ENCODE data around the gene ACOT4.
"Not testable (repeated sequence)": the region's sequence is repeated elsewhere in the genome, so short reads cannot be mapped to it uniquely, and the experiment has no call there.

The ACOT4 gene

DNA sequence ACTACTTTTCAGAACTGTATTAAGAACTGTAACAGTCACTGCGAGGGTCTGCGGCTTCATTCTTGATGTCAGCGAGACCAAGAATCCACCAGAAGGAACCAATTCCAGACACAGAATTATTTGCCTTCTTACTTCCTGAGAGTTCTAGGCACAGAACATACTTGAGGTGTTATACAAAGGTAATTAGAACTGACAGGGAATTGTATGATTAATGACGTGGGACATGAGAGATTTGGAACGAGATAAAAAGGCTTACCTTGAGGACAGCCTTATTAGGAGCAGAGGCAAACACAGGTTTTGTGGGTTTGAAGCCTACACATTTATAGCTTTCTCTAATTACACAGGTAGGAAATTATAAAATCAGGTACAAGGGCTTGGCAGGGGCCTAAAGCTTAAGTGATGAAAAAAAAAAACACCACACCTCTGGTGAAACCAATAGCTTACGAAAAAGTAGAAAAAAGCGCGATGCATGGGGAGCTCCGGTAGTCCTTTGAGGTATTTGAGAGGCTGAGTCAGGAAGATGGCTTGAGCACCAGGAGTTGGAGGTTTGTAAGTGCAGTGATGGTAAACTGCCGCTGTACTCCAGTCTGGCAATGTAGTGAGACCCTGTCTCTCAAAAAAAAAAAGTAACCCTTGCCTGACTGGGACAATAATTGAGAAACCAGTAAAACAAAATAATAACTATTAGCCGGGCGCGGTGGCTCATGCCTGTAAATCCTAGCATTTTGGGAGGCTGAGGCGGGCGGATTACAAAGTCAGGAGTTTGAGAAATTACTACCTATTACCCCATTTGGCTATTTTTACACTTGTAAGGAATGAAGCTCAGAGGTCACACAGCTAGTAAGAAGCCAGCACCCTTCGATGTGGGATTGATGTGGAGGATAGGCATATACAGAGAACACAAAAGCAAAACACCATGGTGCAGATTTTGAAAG lies 23.5 kb upstream of the ACOT4 start:
- TF ChIP-seq HDGF (IDR thresholded peaks at IDR 0.05; ENCODE audit: borderline replicate concordance) (no peak), FOXM1 (IDR thresholded peaks at IDR 0.05; ENCODE audit: borderline replicate concordance) (no peak), CTBP1 (IDR thresholded peaks at IDR 0.05; ENCODE audit: borderline replicate concordance) (no peak), BHLHE40 (IDR thresholded peaks at IDR 0.05; ENCODE audit: borderline replicate concordance) (no peak), ELF4 (IDR thresholded peaks at IDR 0.05) (no peak)
- TF ChIP-seq, protein P1, sequence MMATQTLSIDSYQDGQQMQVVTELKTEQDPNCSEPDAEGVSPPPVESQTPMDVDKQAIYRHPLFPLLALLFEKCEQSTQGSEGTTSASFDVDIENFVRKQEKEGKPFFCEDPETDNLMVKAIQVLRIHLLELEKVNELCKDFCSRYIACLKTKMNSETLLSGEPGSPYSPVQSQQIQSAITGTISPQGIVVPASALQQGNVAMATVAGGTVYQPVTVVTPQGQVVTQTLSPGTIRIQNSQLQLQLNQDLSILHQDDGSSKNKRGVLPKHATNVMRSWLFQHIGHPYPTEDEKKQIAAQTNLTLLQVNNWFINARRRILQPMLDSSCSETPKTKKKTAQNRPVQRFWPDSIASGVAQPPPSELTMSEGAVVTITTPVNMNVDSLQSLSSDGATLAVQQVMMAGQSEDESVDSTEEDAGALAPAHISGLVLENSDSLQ (IDR thresholded peaks at IDR 0.05), result peak; percentile 62
- no peak for DNase-seq (ENCODE audit: extremely low spot score)
- ChIA-PET POLR2A (interaction anchor here (0.6 to 2.2 kb wide), 25 partner anchors 8 to 597 kb away, joined by 3 to 15 read pairs (median 5); partner anchors contain the start of genes ACOT6, DNAL1, NUMB and RIOX1), CTCF (interaction anchor here (0.6 to 1.9 kb wide), 7 partner anchors 9 to 65 kb away, joined by 3 to 10 read pairs (median 4); no protein-coding TSS in a partner anchor)

DNA sequence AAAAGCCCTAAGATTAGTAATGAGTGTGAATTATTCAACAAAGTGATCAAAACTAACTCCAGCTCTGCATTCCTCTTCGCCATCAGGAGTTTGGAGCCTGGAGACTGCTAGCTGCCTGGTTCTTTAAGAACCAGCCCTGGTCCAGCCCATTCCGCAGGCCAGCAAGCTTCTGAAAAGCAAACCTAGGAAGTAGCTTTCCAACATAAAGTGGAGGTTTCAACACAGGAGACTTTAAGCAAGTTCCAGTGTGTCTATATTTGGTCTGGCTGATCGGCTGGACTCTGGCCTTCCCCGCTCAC lies 22.8 kb upstream of the ACOT4 start:
- not testable (repeated sequence) for DNase-seq (ENCODE audit: extremely low spot score)
- ChIA-PET POLR2A (interaction anchor here (0.6 to 2.2 kb wide), 25 partner anchors 9 to 597 kb away, joined by 3 to 15 read pairs (median 5); partner anchors contain the start of genes ACOT6, DNAL1, NUMB and RIOX1), CTCF (interaction anchor here (0.6 to 1.9 kb wide), 6 partner anchors 9 to 64 kb away, joined by 3 to 10 read pairs (median 4); no protein-coding TSS in a partner anchor)

DNA sequence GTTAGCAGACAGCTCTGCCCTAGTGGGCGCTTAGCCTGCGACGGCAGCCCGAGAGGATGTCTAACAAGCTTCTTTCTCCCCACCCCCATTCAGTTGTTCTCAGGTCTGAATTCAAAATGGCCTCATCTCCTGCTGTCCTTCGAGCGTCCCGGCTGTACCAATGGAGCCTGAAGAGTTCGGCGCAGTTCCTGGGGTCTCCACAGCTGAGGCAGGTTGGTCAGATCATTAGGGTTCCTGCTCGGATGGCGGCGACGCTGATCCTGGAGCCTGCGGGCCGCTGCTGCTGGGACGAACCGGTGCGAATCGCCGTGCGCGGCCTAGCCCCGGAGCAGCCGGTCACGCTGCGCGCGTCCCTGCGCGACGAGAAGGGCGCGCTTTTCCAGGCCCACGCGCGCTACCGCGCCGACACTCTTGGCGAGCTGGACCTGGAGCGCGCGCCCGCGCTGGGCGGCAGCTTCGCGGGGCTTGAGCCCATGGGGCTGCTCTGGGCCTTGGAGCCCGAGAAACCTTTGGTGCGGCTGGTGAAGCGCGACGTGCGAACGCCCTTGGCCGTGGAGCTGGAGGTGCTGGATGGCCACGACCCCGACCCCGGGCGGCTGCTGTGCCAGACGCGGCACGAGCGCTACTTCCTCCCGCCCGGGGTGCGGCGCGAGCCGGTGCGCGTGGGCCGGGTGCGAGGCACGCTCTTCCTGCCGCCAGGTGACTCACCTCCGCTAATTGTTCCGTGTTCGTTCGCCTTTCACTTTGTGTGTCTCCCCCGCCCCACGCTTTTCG lies 22.3 kb upstream of the ACOT4 start, which contains the start of gene ACOT2:
TSS of gene ACOT2 (plus strand) at position 29 of the 774 bp plus-strand sequence. CDS start at position 57, 28 bp downstream.
- DNase-seq (ENCODE audit: extremely low spot score), result peak; percentile 73
- TF ChIP-seq NFRKB (IDR thresholded peaks at IDR 0.05) (peak; percentile 57; the same call in 1 of the 2 replicates), L3MBTL2 (conservative IDR thresholded peaks at IDR 0.05) (peak; percentile 18), ELF4 (IDR thresholded peaks at IDR 0.05) (0 out of 2 replicates have a peak, but pooled peaks have one; percentile 48)
- ChIA-PET POLR2A (interaction anchor here (0.6 to 2.2 kb wide), 29 partner anchors 10 to 598 kb away, joined by 3 to 15 read pairs (median 5); partner anchors contain the start of genes ACOT6, DNAL1, NUMB and RIOX1), CTCF (interaction anchor here (0.6 to 1.9 kb wide), 7 partner anchors 8 to 64 kb away, joined by 3 to 10 read pairs (median 4); no protein-coding TSS in a partner anchor)

DNA sequence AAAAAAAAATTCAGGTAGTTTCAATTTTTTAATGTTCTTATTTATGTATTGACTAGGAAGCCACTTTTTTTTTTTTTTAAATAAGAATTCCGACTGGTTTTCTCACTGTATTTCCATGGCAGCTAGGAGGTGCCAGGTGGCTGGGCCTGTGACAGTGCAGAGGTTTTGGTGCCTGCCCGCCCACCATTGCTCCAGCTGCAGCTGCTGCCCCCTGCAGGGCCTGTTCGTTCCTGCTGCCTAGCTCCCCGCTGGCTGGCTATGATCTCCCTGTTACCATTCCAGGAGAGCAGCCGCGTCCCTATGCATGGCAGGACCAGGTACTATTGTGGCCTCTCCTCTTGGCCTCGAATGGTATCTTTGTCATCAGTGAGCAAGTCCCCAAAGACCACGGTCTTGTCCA lies 20.8 kb upstream of the ACOT4 start:
- CTCF ChIA-PET, result interaction anchor here (0.7 to 1.3 kb wide), 5 partner anchors 42 to 99 kb away, joined by 3 to 5 read pairs (median 3); no protein-coding TSS in a partner anchor
- peak; percentile 55 for DNase-seq (ENCODE audit: extremely low spot score)
- POLR2A ChIA-PET, result interaction anchor here (0.6 to 2.2 kb wide), 4 partner anchors 19 to 62 kb away, joined by 3 to 11 read pairs (median 5); no protein-coding TSS in a partner anchor

DNA sequence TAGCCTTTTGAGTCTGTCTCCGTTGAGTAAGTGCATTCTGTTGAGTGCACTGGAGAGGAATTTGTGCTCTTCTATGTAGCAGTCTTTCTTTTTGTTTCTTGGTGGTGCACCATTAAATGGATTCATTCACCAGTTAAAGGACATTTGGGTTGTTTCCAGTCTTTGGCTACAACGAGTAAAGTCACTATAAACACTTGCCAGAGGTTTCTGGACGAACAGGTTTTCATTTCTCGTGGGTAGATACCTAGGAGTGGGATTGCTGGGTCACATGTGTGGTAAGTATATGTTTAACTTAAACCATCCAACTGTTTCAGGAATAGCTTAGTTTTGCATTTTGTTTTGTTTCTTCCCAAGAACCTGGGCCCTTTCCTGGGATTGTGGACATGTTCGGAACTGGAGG lies 18.6 kb upstream of the ACOT4 start:
- CTCF ChIA-PET; POLR2A ChIA-PET; DNase-seq (ENCODE audit: extremely low spot score): not testable (repeated sequence)

DNA sequence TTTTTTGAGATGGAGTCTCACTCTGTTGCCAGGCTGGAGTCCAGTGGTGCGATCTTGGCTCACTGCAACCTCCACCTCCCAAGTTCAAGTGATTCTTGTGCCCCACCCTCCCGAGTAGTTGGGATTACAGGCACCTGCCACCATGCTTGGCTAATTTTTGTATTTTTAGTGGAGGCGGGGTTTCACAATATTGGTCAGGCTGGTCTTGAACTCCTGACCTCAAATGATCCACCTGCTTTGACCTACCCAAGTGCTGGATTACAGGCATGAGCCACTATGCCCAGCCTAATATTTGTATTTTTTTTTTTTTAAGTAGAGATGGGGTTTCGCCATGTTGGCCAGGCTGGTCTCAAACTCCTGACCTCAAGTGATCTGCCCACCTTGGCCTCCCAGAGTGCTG lies 17.9 kb upstream of the ACOT4 start:
- CTCF ChIA-PET; DNase-seq (ENCODE audit: extremely low spot score); POLR2A ChIA-PET: not testable (repeated sequence)

DNA sequence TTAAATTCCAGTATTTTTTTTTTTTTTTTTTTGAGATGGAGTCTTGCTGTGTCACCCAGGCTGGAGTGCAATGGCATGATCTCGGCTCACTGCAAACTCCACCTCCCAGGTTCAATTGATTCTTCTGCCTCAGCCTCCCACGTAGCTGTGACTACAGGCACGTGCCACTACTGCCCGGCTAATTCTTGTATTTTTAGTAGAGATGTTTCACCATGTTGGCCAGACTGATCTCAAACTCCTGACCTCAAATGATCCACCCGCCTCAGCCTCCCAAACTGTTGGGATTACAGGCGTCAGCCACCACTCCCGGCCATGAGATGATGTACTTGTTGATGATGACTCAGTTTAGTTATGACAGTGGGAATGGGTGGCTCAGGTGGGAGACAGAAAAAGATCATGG lies 17.4 kb upstream of the ACOT4 start:
- POLR2A ChIA-PET, result not testable (repeated sequence)

DNA sequence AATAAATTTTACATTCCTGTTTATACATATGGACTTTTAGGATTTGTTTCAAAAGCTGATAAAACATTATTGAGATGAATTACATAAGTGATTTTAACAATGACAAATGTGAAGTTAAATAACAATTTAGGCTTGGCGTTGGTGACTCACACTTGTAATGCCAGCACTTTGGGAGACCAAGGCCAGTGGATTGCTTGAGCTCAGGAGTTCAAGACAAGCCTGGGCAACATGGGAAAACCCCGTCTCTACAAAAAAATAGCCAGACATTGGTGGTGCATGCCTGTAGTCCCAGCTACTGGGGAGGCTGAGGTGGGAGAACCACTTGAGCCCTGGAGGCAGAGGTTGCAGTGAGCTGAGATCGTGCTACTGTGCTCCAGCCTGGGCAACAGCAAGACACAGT lies 15.3 kb upstream of the ACOT4 start:
- CTCF ChIA-PET, result no interaction called here
- POLR2A ChIA-PET, result no interaction called here
- TF ChIP-seq NFRKB (IDR thresholded peaks at IDR 0.05) (no peak), HDGF (IDR thresholded peaks at IDR 0.05; ENCODE audit: borderline replicate concordance) (no peak), SUZ12 (IDR thresholded peaks at IDR 0.05) (no peak), BHLHE40 (IDR thresholded peaks at IDR 0.05; ENCODE audit: borderline replicate concordance) (no peak)
- no peak for DNase-seq (ENCODE audit: extremely low spot score)

More for the DNA sequence above, 17.4 kb upstream of the ACOT4 start:
- DNase-seq (ENCODE audit: extremely low spot score); CTCF ChIA-PET: not testable (repeated sequence)

DNA sequence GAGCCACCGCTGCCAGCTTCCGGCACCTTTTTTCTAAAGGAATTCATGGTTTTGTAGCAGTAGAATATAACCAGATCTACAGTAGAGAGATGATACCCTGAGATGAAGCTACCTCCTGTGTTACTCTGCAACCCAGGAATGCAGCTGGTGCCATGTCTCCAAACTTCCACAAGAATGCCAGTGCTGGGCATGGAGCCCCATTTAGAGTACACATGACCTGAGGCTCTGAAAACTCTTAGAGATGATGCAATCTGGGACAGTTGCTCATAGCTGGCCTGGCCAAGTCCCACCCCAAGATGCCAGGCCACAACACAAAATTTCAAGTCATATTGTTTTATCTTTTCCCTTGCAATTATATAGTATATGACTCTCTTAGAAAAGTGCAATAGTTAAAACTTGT lies 14.5 kb upstream of the ACOT4 start:
- DNase-seq (ENCODE audit: extremely low spot score); POLR2A ChIA-PET: not testable (repeated sequence)
- CTCF ChIA-PET, result interaction anchor here (0.6 kb wide), 1 partner anchor 8 kb away, joined by 5 read pairs; the partner anchor contains the start of gene ACOT2

DNA sequence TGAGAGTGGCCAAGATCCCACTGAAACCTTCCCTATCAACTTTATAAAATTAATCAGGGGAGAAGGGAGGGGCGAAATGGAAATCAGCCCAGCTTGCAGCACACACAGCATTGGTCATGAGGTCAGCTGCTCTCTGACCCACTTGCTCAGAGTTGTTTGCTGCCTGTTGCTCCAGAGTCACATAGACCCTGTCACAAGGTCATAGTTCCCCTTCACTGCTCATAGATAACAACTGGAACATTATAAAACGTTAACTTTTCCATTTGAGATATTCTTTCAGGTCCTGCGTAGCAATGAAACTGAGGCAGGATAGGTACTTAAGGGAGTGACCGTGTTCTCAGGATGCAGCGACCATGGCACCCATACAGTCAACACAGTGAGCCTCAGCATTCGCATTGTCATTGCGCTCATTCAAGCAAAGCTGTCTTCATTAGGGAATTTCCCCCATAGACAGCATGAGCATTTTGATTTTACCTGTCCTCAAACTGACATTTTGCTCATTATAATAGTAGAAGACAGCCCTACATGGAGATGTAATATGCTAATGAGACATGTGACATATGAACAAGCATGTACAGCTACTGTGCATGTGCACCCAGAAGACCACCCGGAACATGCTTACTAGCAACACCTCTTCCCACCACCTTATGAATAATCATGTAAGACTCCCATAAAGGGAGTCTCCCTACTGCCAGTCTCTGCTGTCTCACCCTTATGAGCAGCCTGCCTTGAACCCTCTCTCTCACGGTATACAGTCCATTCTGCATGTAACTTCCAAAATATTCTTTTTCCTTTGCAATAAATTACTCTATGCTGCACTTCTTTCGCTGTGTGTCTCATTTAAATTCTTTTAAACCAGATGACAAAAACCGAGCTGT lies 9.3 kb upstream of the ACOT4 start:
- CTCF ChIA-PET; POLR2A ChIA-PET; DNase-seq (ENCODE audit: extremely low spot score): not testable (repeated sequence)

All from HEK293T (cell line).